Cerebellar cortex (tissue), 1 donor: Measurements from ENCODE around the gene AMHR2.
"Not testable (repeated sequence)": the region's sequence is repeated elsewhere in the genome, so short reads cannot be mapped to it uniquely, and the experiment has no call there.

ENCODE experiments used
- DNase-seq: peaks from one replicate; pipeline ENCODE4 v3.0.0-alpha.2; 2015; ENCODE audit warnings: low spot score

AMHR2 gene

GRCh38 chr12:53423597-53423996 is at the start of gene AMHR2:
AMHR2 (plus strand) TSS chr12:53423855; CDS start chr12:53423935, 80 bp downstream.
- DNase-seq: no peak

GRCh38 chr12:53374277-53374676 is 49.4 kb upstream of the AMHR2 start:
- DNase-seq: not testable (repeated sequence)

- DNase-seq: no peak
Observed at GRCh38 chr12:53376747-53377146, 46.9 kb upstream of the AMHR2 start.

GRCh38 chr12:53378222-53378621 is 45.4 kb upstream of the AMHR2 start:
- no peak for DNase-seq

- DNase-seq: no peak
Observed at GRCh38 chr12:53378724-53379388, 44.8 kb upstream of the AMHR2 start.

- DNase-seq: peak; percentile 100
Observed at GRCh38 chr12:53379389-53380103, 44.1 kb upstream of the AMHR2 start.

- DNase-seq: peak; percentile 77
Observed at GRCh38 chr12:53380104-53380793, 43.4 kb upstream of the AMHR2 start, which contains the start of gene SP1. SP1 (plus strand) TSS chr12:53380176; CDS start chr12:53380292, 116 bp downstream.

GRCh38 chr12:53380794-53381730 is 42.6 kb upstream of the AMHR2 start:
- DNase-seq: no peak

GRCh38 chr12:53381731-53382630 is 41.7 kb upstream of the AMHR2 start:
- DNase-seq: peak; percentile 76

- DNase-seq: no peak
Observed at GRCh38 chr12:53383258-53383657, 40.4 kb upstream of the AMHR2 start.

- DNase-seq: not testable (repeated sequence)
Observed at GRCh38 chr12:53386381-53386780, 37.3 kb upstream of the AMHR2 start.

GRCh38 chr12:53388932-53389331 is 34.7 kb upstream of the AMHR2 start:
- DNase-seq: no peak

- DNase-seq: no peak
Observed at GRCh38 chr12:53389702-53390101, 34.0 kb upstream of the AMHR2 start.

- DNase-seq: no peak
Observed at GRCh38 chr12:53391724-53392123, 31.9 kb upstream of the AMHR2 start.

- no peak for DNase-seq
Observed at GRCh38 chr12:53399896-53400295, 23.8 kb upstream of the AMHR2 start.

GRCh38 chr12:53402351-53402750 is 21.3 kb upstream of the AMHR2 start:
- not testable (repeated sequence) for DNase-seq

GRCh38 chr12:53402871-53403270 is 20.8 kb upstream of the AMHR2 start:
- no peak for DNase-seq

- no peak for DNase-seq
Observed at GRCh38 chr12:53410951-53411350, 12.7 kb upstream of the AMHR2 start.

- no peak for DNase-seq
Observed at GRCh38 chr12:53413485-53414204, 10.0 kb upstream of the AMHR2 start.
